HUES48 (cell line): ENCODE data around the gene ISG15.
A peak's percentile ranks its signal among the peaks of the same experiment; 100 is the strongest.

Source experiments
- H3K27ac ChIP-seq: one replicate; pipeline ENCODE4 v1.7.0; 2013; ENCODE audit warnings: low read depth, low read length, inconsistent platforms
- H3K27me3 ChIP-seq: 2 replicates; pipeline ENCODE4 v1.6.1; 2013; ENCODE audit warnings: mild to moderate bottlenecking, low read length; ENCODE audit not compliant: control insufficient read depth, insufficient read depth
- H3K36me3 ChIP-seq: 2 replicates; pipeline ENCODE4 v1.6.1; 2013; ENCODE audit warnings: low read length; ENCODE audit not compliant: control insufficient read depth, insufficient read depth
- H3K4me1 ChIP-seq: 2 replicates; pipeline ENCODE4 v1.6.1; 2013; ENCODE audit warnings: mild to moderate bottlenecking, low read length; ENCODE audit not compliant: control insufficient read depth, insufficient read depth
- H3K4me3 ChIP-seq: 2 replicates; pipeline ENCODE4 v1.5.1; 2013; ENCODE audit warnings: mild to moderate bottlenecking, low read depth, low read length
- H3K9ac ChIP-seq: 2 replicates; pipeline ENCODE4 v1.6.1; 2013; ENCODE audit warnings: mild to moderate bottlenecking, low read depth, low read length, moderate library complexity
- H3K9me3 ChIP-seq: 2 replicates; pipeline ENCODE4 v1.6.1; 2013; ENCODE audit warnings: low read length; ENCODE audit not compliant: control insufficient read depth, insufficient read depth

The ISG15 gene

DNA sequence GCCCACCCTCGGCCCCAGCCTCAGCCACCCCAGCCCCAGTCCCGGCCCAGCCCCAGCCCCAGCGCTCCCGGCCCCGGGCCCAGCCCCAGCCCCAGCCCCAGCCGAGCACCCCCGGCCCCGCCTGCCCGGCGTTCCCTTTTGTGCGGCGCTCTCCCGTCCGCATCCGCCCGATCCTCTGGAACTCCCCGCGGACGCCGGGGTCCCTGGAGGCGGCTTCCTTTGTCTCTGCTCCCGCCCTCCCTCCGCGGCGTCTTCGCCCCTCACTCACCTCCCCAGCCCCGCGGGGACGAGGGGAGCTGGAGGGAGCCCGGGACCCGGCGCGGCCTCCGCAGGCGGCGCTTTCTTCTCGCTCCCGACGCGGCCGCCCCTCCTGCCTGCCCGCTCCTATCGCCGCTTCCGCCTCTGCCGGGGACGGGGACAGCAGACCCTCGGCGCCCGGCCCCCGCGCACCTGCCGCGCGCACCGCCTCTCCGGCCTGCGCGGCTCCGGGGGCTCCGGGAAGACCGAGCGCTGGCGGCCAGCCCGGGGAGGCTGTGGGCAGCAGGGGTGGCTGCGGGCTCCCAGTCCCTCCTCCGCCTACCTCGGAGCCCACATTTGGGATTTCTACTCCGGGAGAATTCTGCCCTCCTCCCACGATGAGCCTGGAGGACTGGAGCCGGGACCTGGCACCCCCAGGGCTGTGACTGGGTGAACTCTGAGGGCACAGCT, 20.6 kb downstream of the ISG15 start:
- Histone ChIP-seq H3K9ac (peak overlapping the region; percentile 24; the same call in 1 of the 2 replicates), H3K4me3 (peak overlapping the region; percentile 58), H3K9me3 (no peaks in the 10 kb centered on the region), H3K36me3 (0 out of 2 replicates have a peak, but pooled peaks cover 2% of the 10 kb centered on the region), H3K27me3 (peaks cover 44% of the 10 kb centered on the region), H3K4me1 (peaks cover 8% of the 10 kb centered on the region), H3K27ac (no peak overlapping the region)

GRCh38 chr1:1034439-1034781, 21.1 kb downstream of the ISG15 start:
- 0 out of 2 replicates have a peak, but pooled peaks cover 2% of the 10 kb centered on the region for H3K36me3 ChIP-seq
- peaks cover 8% of the 10 kb centered on the region for H3K4me1 ChIP-seq
- H3K27ac ChIP-seq: no peak overlapping the region
- no peaks in the 10 kb centered on the region for H3K9me3 ChIP-seq
- peaks cover 49% of the 10 kb centered on the region for H3K27me3 ChIP-seq
- peak overlapping the region; percentile 58 for H3K4me3 ChIP-seq
- H3K9ac ChIP-seq: no peak overlapping the region

DNA sequence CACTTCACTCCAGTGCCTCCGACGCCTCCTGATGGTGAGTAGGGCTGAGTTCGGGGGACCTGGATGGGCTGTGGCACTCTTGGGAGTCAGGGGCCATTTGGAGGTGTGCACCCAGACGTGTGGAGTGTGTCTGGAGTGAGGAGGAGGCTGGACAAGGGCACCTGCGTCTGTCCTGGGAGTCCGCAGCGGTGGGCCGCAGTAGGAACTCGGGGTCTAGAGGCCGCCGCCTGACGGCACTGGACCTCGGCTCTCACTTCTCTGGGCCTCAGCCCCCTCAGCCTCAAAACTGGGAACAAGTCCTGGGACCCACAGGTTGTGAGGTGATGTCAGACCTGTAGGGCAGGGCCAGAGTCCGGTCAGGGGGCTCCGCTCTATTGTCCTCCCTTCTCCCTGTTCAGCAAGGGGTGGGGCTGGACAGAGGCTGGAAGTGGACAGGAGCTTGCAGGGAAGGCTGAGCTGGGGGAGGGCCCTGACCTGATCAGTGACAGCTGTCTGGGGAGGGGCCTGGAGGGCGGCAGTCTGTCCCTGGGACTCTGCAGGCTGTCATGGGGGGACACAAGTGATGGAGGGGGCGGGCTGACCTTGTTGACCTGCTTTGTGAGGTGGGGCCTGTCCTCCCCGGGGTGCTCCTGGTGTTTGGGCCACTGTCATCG, 22.1 kb downstream of the ISG15 start:
- H3K27ac ChIP-seq: no peak overlapping the region
- H3K4me1 ChIP-seq: peaks cover 8% of the 10 kb centered on the region
- H3K27me3 ChIP-seq: peaks cover 59% of the 10 kb centered on the region
- no peaks in the 10 kb centered on the region for H3K9me3 ChIP-seq
- no peak overlapping the region for H3K9ac ChIP-seq
- H3K36me3 ChIP-seq: 0 out of 2 replicates have a peak, but pooled peaks cover 2% of the 10 kb centered on the region
- H3K4me3 ChIP-seq: no peak overlapping the region

DNA sequence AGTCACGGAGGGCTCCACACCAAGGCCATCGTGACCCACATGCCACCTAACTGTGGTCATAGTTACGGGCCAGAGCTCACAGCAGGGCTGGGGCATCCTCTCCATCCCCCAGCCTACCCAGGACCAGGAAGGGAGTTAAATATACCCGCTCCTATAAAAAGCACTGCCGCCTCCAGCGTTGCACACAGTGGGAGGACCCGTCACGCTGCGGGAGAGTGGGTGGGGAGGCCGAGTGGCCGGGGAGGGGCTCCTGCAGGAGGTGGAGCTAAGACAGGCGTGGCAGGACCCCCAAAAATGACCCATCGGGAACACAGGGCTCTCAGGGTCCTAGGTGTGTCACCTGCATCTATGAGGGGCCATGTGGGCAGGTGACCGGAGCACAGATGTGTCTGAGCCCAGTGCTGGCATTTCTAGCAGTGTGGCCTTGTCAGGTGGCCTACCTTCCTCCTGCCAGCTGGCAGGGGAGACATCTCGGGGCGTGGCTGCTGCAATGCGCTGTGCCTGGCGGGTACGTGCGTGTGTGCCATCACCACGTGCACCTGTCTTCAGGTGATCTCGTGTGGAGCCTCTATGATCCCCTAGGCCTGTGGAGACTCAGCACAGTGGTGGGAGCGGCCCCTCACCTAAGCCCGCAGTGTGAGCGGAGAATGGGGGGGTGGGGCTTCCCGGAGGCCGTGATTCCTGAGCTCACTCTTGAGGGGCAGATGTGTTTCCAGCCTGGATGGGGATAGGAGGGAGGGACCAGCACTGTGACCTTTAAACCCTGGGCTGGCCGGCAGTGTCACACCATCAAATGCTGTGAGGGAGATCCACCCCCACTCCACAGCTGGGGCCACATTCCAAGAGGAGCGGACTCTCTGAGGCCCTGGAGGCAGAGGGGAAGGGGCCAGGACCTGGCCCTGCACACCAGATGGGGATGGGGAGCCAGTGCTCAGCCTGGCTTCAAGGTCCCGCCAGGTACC, 24.4 kb downstream of the ISG15 start:
- no peak overlapping the region for H3K4me3 ChIP-seq
- H3K27me3 ChIP-seq: peaks cover 54% of the 10 kb centered on the region
- H3K9me3 ChIP-seq: no peaks in the 10 kb centered on the region
- H3K9ac ChIP-seq: no peak overlapping the region
- H3K36me3 ChIP-seq: peaks cover 2% of the 10 kb centered on the region; the same call in 1 of the 2 replicates
- H3K4me1 ChIP-seq: peaks cover 1% of the 10 kb centered on the region; the same call in 1 of the 2 replicates
- no peak overlapping the region for H3K27ac ChIP-seq

DNA sequence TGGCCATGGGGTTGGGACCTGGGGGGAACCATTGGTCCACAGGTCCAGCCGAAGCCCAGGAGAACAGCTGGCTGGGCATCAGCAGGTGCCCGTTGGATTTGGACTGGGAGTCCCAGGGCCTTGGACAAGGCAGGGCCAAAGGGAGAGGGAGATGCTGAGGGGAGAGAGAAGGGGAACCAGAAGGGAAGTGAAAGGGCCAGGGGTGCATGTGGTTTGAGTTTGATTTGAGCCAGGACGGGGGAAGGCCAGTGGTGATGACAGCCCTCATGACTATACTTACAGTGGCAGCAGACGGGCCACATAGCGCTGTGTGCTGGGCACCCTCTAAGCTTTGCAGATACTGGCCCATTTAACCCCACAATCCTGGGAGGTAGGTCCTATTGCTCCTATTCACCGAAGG, 25.4 kb downstream of the ISG15 start:
- Histone ChIP-seq H3K9ac (no peak overlapping the region), H3K9me3 (no peaks in the 10 kb centered on the region), H3K36me3 (peaks cover 5% of the 10 kb centered on the region), H3K27me3 (peaks cover 54% of the 10 kb centered on the region), H3K4me3 (no peak overlapping the region), H3K4me1 (no peaks in the 10 kb centered on the region; the same call in 1 of the 2 replicates), H3K27ac (no peak overlapping the region)

DNA sequence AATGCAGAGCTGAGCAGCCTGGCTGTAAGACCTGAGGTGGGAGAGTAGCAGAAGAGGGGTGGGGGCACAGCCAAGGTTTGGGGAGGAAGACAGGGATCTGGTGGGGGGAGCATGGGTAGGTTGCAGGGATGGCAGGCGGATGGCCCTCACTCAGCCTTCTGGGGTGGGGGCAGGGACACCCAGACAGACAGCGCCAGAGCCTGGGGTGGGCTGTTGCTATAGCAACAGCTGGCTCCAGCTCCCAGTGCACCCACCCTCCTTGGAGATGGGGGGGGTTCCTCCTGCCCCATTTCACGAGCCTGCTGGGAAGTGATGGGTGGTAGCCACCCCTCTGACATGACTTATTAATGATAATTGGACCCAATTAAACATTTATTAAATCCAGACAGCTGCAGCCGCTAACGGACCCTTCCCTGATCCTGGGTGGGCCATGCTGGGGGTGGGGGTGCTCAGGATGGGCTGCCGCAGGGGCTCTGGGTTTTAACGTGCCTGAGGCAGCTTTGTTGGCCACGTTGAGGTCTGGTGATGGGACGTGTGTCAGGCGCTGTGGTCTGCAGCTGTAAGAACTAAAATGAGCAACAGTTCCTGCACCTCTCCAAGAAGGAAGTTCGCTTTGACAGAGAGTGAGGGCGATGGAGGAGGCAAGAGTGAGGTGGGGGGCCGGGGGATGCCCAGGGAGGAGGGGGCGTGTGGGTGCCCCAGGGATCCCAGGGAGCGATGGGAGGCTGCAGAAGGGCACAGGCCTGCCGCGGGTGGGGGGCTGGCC, 26.0 kb downstream of the ISG15 start:
- Histone ChIP-seq H3K4me3 (no peak overlapping the region), H3K9ac (no peak overlapping the region), H3K36me3 (peaks cover 8% of the 10 kb centered on the region), H3K9me3 (no peaks in the 10 kb centered on the region), H3K4me1 (no peaks in the 10 kb centered on the region; the same call in 1 of the 2 replicates), H3K27ac (no peak overlapping the region), H3K27me3 (peaks cover 48% of the 10 kb centered on the region)

GRCh38 chr1:1040004-1040991, 27.0 kb downstream of the ISG15 start:
- no peaks in the 10 kb centered on the region; the same call in 1 of the 2 replicates for H3K4me1 ChIP-seq

GRCh38 chr1:1041092-1041523, 27.8 kb downstream of the ISG15 start:
- no peak overlapping the region for H3K27ac ChIP-seq
- H3K4me1 ChIP-seq: no peaks in the 10 kb centered on the region; the same call in 1 of the 2 replicates
- peaks cover 22% of the 10 kb centered on the region for H3K36me3 ChIP-seq
- peak overlapping the region; percentile 53; the same call in 1 of the 2 replicates for H3K4me3 ChIP-seq
- no peaks in the 10 kb centered on the region for H3K9me3 ChIP-seq
- peaks cover 33% of the 10 kb centered on the region for H3K27me3 ChIP-seq
- no peak overlapping the region for H3K9ac ChIP-seq

More at GRCh38 chr1:1040004-1040991, 27.0 kb downstream of the ISG15 start:
- Histone ChIP-seq H3K36me3 (peaks cover 16% of the 10 kb centered on the region), H3K9me3 (no peaks in the 10 kb centered on the region), H3K27ac (no peak overlapping the region), H3K9ac (no peak overlapping the region), H3K27me3 (peaks cover 41% of the 10 kb centered on the region), H3K4me3 (peak overlapping the region; percentile 48; the same call in 1 of the 2 replicates)

GRCh38 chr1:1041873-1042272, 28.6 kb downstream of the ISG15 start:
- H3K4me1 ChIP-seq: no peaks in the 10 kb centered on the region; the same call in 1 of the 2 replicates

More at GRCh38 chr1:1041873-1042272, 28.6 kb downstream of the ISG15 start:
- Histone ChIP-seq H3K36me3 (peaks cover 28% of the 10 kb centered on the region), H3K9me3 (no peaks in the 10 kb centered on the region), H3K27me3 (peaks cover 31% of the 10 kb centered on the region), H3K27ac (no peak overlapping the region), H3K9ac (no peak overlapping the region), H3K4me3 (no peak overlapping the region)
